Peyer's patch (tissue), 4 donors: ENCODE measurements around the gene RBMS1. TPM values are rescaled to one million over a fixed set of nuclear protein-coding genes. Genes with fewer than 3 reads are reported as not detected.

Experiments
- DNase-seq, 3 donors: peaks; one replicate each; pipeline ENCODE4 v3.0.0-alpha.2; 2017 to 2019
- H3K27ac ChIP-seq, 4 donors: fragments of 200-600 bp; sonication (generic); one replicate each; pipeline ENCODE4 v1.5.1; 2016 to 2019
- H3K27me3 ChIP-seq, 2 donors: fragments of 200-600 bp; sonication (generic); one replicate each; pipeline ENCODE4 v1.5.1; 2019
- H3K36me3 ChIP-seq, 3 donors: fragments of 200-600 bp; sonication (generic); one replicate each; pipeline ENCODE4 v1.5.1; 2016 to 2019
- H3K4me1 ChIP-seq, 4 donors: fragments of 200-600 bp; sonication (generic); one replicate each; pipeline ENCODE4 v1.5.1; 2016 to 2019
- H3K4me3 ChIP-seq, 4 donors: fragments of 200-600 bp; sonication (generic); 1 replicate in 3 of 4; 2 replicates in 1 of 4; pipeline ENCODE4 v1.5.1; 2016 to 2019; ENCODE audit warnings: mild to moderate bottlenecking in 1 of 4
- H3K9me3 ChIP-seq, 4 donors: fragments of 200-600 bp; sonication (generic); one replicate each; pipeline ENCODE4 v1.5.1; 2016 to 2019; ENCODE audit warnings: mild to moderate bottlenecking in 1 of 4
- POLR2A ChIP-seq, 2 donors: fragments of 450-650 bp; IDR thresholded peaks; one replicate each; pipeline ENCODE4 v1.5.1; 2017; ENCODE audit warnings: antibody characterized with exemption in 2 of 2, mild to moderate bottlenecking in 2 of 2, moderate library complexity in 2 of 2
- total RNA-seq, 4 donors: library from RNA; depleted of rRNA; stranded (reverse); fragments of >200 nt; gene quantifications; one replicate each; pipeline ENCODE4 v1.1.0, GENCODE V29; 2016
- TF ChIP-seq, protein P1 (sequence below), 6 experiments: fragments of 450-650 bp in 4 of 6; fragments of 200-600 bp in 2 of 6; sonication (generic) in 1 of 6; IDR thresholded peaks; one replicate each; pipeline ENCODE4 v1.5.1; 2017 to 2019; ENCODE audit warnings: antibody characterized with exemption in 6 of 6, mild to moderate bottlenecking in 3 of 6, moderate library complexity in 1 of 6

RBMS1 gene
- total RNA-seq, 4 donors from 2014 or later = 10.5 to 41.3 (median 18.5) TPM

DNA sequence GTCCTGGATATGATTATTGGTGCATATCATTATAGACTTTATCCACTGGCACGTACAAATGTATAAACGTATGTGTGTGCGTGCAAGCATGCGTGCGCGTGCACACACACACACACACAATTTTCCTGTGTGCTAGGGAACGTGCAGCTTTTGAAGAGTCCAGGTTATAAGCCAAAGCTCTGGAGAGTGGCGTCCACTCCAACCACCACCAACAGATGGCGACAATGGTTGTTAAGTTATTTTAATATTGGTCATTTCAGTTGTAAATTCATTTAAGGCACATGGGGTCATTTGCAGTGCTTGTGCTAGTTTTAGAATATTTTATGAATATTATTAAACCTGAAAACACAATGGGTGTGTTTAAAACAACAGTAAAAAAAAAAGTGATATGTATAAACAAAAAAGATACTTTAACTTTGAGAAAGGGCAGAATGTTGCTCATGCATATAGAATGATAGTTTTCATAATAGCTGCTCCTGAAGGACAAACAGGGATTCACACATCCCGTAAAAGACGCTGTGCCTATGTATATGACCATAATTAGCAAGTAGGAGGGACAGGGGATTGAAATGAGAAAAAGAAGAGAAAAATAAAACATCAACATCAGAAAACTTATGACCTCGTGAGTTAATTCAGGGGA lies 169.3 kb downstream of the RBMS1 start:
- no peak for TF ChIP-seq POLR2A (IDR thresholded peaks at IDR 0.05)
- TF ChIP-seq, protein P1, sequence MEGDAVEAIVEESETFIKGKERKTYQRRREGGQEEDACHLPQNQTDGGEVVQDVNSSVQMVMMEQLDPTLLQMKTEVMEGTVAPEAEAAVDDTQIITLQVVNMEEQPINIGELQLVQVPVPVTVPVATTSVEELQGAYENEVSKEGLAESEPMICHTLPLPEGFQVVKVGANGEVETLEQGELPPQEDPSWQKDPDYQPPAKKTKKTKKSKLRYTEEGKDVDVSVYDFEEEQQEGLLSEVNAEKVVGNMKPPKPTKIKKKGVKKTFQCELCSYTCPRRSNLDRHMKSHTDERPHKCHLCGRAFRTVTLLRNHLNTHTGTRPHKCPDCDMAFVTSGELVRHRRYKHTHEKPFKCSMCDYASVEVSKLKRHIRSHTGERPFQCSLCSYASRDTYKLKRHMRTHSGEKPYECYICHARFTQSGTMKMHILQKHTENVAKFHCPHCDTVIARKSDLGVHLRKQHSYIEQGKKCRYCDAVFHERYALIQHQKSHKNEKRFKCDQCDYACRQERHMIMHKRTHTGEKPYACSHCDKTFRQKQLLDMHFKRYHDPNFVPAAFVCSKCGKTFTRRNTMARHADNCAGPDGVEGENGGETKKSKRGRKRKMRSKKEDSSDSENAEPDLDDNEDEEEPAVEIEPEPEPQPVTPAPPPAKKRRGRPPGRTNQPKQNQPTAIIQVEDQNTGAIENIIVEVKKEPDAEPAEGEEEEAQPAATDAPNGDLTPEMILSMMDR (IDR thresholded peaks at IDR 0.05) = peak; percentile 25 to 67 (median 59)
- peaks cover 0 to 6% (median 0%) of the 10 kb centered on the region in 4 donors for H3K4me1 ChIP-seq
- H3K27ac ChIP-seq = no peak overlapping the region

DNA sequence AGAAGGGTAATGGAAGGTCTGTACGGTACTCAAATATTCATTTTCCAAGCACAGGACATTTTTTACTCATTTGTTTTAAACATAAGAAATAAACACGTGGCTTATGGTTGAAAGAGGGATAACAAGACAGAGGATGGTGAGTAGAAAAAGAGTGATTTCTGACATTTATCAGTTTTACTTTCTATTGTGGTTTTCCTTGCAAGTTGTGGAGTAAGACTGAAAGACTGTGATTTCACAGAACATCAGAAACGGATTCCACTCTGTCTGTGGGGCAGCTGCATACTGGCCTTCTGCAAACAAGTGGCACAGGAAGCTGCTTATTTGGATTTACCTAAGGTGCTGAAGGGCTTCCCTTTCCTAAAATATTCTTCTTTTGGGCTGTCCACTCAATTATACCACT lies 171.3 kb downstream of the RBMS1 start:
- H3K36me3 ChIP-seq = no peaks in the 10 kb centered on the region
- no peaks in the 10 kb centered on the region for H3K27me3 ChIP-seq
- TF ChIP-seq POLR2A (IDR thresholded peaks at IDR 0.05) = no peak
- TF ChIP-seq, protein P1 (IDR thresholded peaks at IDR 0.05) = no peak
- H3K9me3 ChIP-seq = no peaks in the 10 kb centered on the region
- DNase-seq = no peak
- no peak overlapping the region for H3K4me3 ChIP-seq
- H3K27ac ChIP-seq = no peak overlapping the region
- H3K4me1 ChIP-seq = no peaks in the 10 kb centered on the region

More for the DNA sequence above, 169.3 kb downstream of the RBMS1 start:
- no peaks in the 10 kb centered on the region for H3K36me3 ChIP-seq
- H3K9me3 ChIP-seq = no peaks in the 10 kb centered on the region
- DNase-seq = peak; percentile 45 to 77 (median 51)
- H3K27me3 ChIP-seq = no peaks in the 10 kb centered on the region
- H3K4me3 ChIP-seq = no peak overlapping the region

DNA sequence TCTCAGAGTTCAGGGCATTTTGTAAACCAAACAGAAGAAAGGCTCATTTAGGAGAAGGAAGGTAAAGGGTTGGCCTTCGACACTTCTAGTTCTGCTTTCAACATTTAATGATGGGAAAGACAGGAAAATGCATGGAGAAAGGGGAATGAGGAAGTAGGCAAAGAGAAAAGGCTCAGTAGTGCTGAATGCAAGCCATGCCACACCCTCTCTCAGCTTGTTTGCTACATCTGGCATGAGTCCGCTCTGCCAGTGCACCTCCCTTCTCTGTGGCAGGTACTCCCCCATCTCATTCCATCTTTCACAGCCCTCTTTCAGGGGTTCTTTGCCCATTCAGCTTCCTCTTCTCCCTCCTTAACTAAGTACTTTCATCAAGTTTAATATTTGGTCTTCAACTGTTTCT lies 172.6 kb downstream of the RBMS1 start:
- no peaks in the 10 kb centered on the region for H3K4me1 ChIP-seq
- H3K27ac ChIP-seq = no peak overlapping the region
- DNase-seq = no peak

DNA sequence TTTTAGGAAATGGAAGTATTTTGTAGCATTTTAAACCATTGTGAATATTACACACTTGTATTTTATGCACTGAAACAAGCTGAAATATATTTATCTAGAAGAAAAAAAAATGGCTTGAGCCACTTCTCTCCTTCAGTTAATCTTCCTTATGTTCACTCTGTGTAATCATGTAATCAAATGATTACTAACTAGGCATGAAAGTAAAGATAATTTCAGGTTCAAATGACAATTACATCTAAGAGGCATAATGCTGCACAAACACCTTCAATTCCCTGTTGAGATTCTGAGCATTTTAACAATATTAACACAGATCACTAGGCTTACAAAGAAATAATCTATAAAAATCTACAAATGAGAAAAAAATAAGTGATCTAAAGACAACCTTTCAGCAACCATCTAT lies 173.9 kb downstream of the RBMS1 start:
- Histone ChIP-seq H3K27ac (no peak overlapping the region), H3K4me1 (no peaks in the 10 kb centered on the region), H3K9me3 (no peaks in the 10 kb centered on the region), H3K36me3 (no peaks in the 10 kb centered on the region), H3K27me3 (no peaks in the 10 kb centered on the region), H3K4me3 (no peak overlapping the region)
- TF ChIP-seq, protein P1 (IDR thresholded peaks at IDR 0.05) = no peak
- no peak for TF ChIP-seq POLR2A (IDR thresholded peaks at IDR 0.05)
- DNase-seq = no peak

More for the DNA sequence above, 172.6 kb downstream of the RBMS1 start:
- Histone ChIP-seq H3K27me3 (no peaks in the 10 kb centered on the region), H3K9me3 (no peaks in the 10 kb centered on the region), H3K4me3 (no peak overlapping the region), H3K36me3 (no peaks in the 10 kb centered on the region)
- TF ChIP-seq, protein P1 (IDR thresholded peaks at IDR 0.05) = no peak
- no peak for TF ChIP-seq POLR2A (IDR thresholded peaks at IDR 0.05)

DNA sequence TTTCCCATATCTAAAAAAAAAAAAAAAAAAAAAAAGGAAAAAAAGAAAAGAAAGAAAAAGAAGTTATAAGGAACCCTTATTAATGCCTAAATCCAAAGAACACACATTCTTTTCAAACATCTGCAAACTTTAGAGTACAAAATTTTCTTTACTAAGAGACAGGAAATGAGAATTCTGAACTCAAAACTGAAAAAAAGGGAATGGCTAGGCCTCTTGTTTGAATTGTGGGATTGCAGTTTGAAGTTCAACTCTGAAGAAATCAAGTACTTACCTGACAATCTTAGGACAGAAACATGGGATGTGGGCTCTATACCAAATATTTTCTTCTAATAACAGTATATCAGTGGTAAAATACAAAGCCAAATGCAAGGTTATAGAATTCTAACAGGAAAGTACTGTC lies 175.4 kb downstream of the RBMS1 start:
- H3K4me1 ChIP-seq = no peaks in the 10 kb centered on the region
- no peaks in the 10 kb centered on the region for H3K27me3 ChIP-seq
- no peak for DNase-seq
- no peak overlapping the region for H3K4me3 ChIP-seq
- TF ChIP-seq, protein P1 (IDR thresholded peaks at IDR 0.05) = no peak
- no peak for TF ChIP-seq POLR2A (IDR thresholded peaks at IDR 0.05)
- no peak overlapping the region for H3K27ac ChIP-seq
- no peaks in the 10 kb centered on the region for H3K9me3 ChIP-seq
- no peaks in the 10 kb centered on the region for H3K36me3 ChIP-seq
